HUES6 (cell line): ENCODE measurements around the gene SH3BP5L.
"Not testable (repeated sequence)": the region's sequence is repeated elsewhere in the genome, so short reads cannot be mapped to it uniquely, and the experiment has no call there.

Source experiments
- H3K27ac ChIP-seq: 2 replicates; pipeline ENCODE4 v1.7.0; 2013; ENCODE audit warnings: low read depth, mild to moderate bottlenecking, low read length, inconsistent platforms
- H3K27me3 ChIP-seq: 2 replicates; pipeline ENCODE4 v1.6.1; 2013; ENCODE audit warnings: low read length; ENCODE audit not compliant: control insufficient read depth, insufficient read depth
- H3K36me3 ChIP-seq: 2 replicates; pipeline ENCODE4 v1.6.1; 2013; ENCODE audit warnings: low read length; ENCODE audit not compliant: control insufficient read depth, insufficient read depth
- H3K4me1 ChIP-seq: 2 replicates; pipeline ENCODE4 v1.6.1; 2013; ENCODE audit warnings: low read length; ENCODE audit not compliant: control insufficient read depth, insufficient read depth
- H3K4me3 ChIP-seq: 2 replicates; pipeline ENCODE4 v1.5.1; 2013; ENCODE audit warnings: low read depth, low read length
- H3K9ac ChIP-seq: one replicate; pipeline ENCODE4 v1.6.1; 2013; ENCODE audit warnings: mild to moderate bottlenecking, low read length
- H3K9me3 ChIP-seq: 2 replicates; pipeline ENCODE4 v1.6.1; 2013; ENCODE audit warnings: low read depth, low read length; ENCODE audit not compliant: control insufficient read depth, insufficient read depth

The SH3BP5L gene

GRCh38 chr1:248841702-248842395 lies 16.1 kb upstream of the SH3BP5L start:
- no peak overlapping the region for H3K27ac ChIP-seq
- H3K4me1 ChIP-seq, result peaks cover 8% of the 10 kb centered on the region; the same call in 1 of the 2 replicates
- H3K9ac ChIP-seq, result no peak overlapping the region

GRCh38 chr1:248840946-248841345 lies 15.2 kb upstream of the SH3BP5L start:
- H3K4me1 ChIP-seq, result peaks cover 8% of the 10 kb centered on the region; the same call in 1 of the 2 replicates
- H3K27me3 ChIP-seq, result no peaks in the 10 kb centered on the region
- no peak overlapping the region for H3K4me3 ChIP-seq
- no peak overlapping the region for H3K27ac ChIP-seq
- H3K9me3 ChIP-seq, result no peaks in the 10 kb centered on the region
- peaks cover 18% of the 10 kb centered on the region for H3K36me3 ChIP-seq
- no peak overlapping the region for H3K9ac ChIP-seq

More at GRCh38 chr1:248841702-248842395, 16.1 kb upstream of the SH3BP5L start:
- Histone ChIP-seq H3K27me3 (no peaks in the 10 kb centered on the region), H3K9me3 (no peaks in the 10 kb centered on the region), H3K36me3 (peaks cover 27% of the 10 kb centered on the region), H3K4me3 (no peak overlapping the region)

GRCh38 chr1:248839168-248839555 lies 13.4 kb upstream of the SH3BP5L start:
- Histone ChIP-seq H3K27me3 (peaks cover 5% of the 10 kb centered on the region; the same call in 1 of the 2 replicates), H3K4me3 (peak overlapping the region; percentile 76), H3K9me3 (no peaks in the 10 kb centered on the region), H3K36me3 (no peaks in the 10 kb centered on the region; the same call in 1 of the 2 replicates), H3K9ac (peak overlapping the region; percentile 94), H3K4me1 (peaks cover 8% of the 10 kb centered on the region; the same call in 1 of the 2 replicates), H3K27ac (peak overlapping the region; percentile 77; the same call in 1 of the 2 replicates)

DNA sequence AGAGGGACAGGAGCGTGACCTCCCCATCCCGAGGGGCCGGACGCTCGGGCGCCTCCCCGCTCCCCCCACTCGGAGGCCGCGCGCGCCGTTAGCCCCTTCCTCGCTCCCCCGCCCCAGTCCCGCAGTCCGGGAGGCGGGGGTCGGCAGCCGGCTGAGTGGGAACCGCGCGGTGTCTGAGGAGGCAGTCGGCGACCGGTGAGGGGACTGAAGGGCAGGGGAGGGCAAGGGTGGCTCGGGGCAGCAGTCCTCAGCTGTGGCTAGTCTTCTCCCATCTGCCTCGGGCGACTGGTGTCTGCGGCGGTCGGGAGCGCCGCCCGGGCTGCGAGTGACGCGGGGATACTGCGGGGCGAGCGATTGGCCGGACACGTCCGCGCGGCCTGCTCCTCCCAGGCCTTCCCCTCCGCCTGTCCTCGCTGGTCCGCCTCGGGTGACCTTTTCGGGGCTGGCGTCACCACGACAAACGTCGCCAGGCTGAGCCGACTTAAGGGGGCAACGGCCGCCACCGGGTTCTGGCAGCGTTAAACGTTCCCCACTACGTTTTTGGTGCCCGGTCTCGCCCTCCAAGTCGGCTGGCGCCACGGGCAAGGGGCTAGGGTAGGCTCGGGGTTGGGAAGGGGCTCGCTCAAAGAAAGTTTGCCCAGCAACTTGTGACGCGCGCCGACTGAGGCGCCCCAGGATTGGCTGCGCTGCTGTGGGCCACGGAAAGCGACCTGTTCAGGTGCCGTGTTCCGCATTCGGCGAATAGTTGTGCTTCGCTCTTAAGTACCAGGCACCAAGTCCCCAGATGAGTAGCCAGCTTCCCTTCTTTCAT lies 12.8 kb upstream of the SH3BP5L start:
- Histone ChIP-seq H3K27me3 (peaks cover 8% of the 10 kb centered on the region; the same call in 1 of the 2 replicates), H3K9ac (peak overlapping the region; percentile 94), H3K27ac (peak overlapping the region; percentile 77), H3K9me3 (no peaks in the 10 kb centered on the region), H3K4me1 (peaks cover 8% of the 10 kb centered on the region; the same call in 1 of the 2 replicates), H3K36me3 (no peaks in the 10 kb centered on the region), H3K4me3 (peak overlapping the region; percentile 76)

- Histone ChIP-seq H3K27ac (peak within 1 kb of the TSS; percentile 77), H3K4me1 (peaks cover 8% of the 10 kb centered on the region; the same call in 1 of the 2 replicates), H3K9me3 (no peaks in the 10 kb centered on the region), H3K27me3 (peaks cover 8% of the 10 kb centered on the region; the same call in 1 of the 2 replicates), H3K9ac (peak within 1 kb of the TSS; percentile 94), H3K4me3 (peak within 1 kb of the TSS; percentile 76), H3K36me3 (no peaks in the 10 kb centered on the region)
Measured at GRCh38 chr1:248837781-248838356, 12.2 kb upstream of the SH3BP5L start, which contains the start of gene ZNF672. TSS of gene ZNF672 (plus strand) at chr1:248838224. CDS start at chr1:248847275, 9,051 bp downstream.

- peaks cover 8% of the 10 kb centered on the region; the same call in 1 of the 2 replicates for H3K27me3 ChIP-seq
- H3K4me3 ChIP-seq, result peak overlapping the region; percentile 76
- no peak overlapping the region for H3K27ac ChIP-seq
- H3K36me3 ChIP-seq, result no peaks in the 10 kb centered on the region
- H3K4me1 ChIP-seq, result peaks cover 8% of the 10 kb centered on the region; the same call in 1 of the 2 replicates
- no peaks in the 10 kb centered on the region for H3K9me3 ChIP-seq
- peak overlapping the region; percentile 61 for H3K9ac ChIP-seq
Measured at GRCh38 chr1:248837045-248837780, 11.5 kb upstream of the SH3BP5L start.

DNA sequence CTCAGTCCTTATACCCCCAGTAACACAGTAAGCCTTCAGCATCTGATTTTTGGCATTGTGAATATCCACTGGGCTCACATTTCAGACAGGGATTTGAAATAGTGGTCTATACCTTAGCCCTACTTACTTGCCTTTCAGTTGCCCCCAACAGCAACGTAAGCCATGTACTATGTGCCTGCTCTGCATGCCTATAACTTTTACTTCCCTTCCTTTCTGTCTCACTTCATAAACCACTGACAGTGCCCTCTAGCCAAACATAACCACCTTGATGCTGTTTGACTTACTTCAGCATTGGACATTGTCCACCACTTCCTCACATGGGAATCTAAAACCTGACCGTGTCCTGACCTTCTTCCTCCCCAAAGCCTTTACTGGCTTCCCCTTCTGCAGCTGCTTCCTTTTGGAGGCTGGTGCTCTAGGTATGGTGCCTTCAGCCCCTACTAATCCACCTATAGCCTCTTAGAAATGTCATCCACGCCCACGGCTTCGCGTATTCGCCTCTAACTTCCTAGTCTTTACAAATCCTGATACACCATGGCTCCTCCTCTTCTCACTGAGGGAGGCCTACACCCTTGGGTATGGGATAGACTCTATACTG lies 8.7 kb upstream of the SH3BP5L start:
- Histone ChIP-seq H3K4me3 (no peak overlapping the region), H3K27ac (no peak overlapping the region), H3K9ac (no peak overlapping the region), H3K4me1 (peaks cover 3% of the 10 kb centered on the region; the same call in 1 of the 2 replicates), H3K9me3 (no peaks in the 10 kb centered on the region), H3K36me3 (no peaks in the 10 kb centered on the region), H3K27me3 (peaks cover 8% of the 10 kb centered on the region; the same call in 1 of the 2 replicates)

DNA sequence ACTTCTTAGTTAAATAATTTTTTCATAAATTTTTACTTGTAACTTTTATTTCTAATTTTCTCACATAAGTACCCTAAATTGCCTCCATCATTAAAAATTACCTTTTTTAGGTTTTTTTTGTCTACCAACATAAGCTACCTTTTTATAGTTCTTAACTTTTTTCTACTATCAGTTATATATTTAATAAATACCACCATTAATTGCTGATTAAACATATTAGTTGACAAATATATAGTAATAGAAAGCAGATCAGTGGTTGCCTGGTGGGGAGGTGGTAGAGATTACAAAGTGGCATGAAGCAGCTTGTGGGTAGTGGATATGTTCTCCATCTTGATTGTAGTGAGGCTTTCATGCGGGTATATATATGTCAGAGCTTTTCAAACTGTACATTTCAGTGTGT lies 6.1 kb upstream of the SH3BP5L start:
- no peak overlapping the region for H3K27ac ChIP-seq
- H3K27me3 ChIP-seq, result peaks cover 8% of the 10 kb centered on the region; the same call in 1 of the 2 replicates
- no peak overlapping the region for H3K9ac ChIP-seq
- 0 out of 2 replicates have a peak, but pooled peaks cover under 1% of the 10 kb centered on the region for H3K4me1 ChIP-seq
- no peaks in the 10 kb centered on the region for H3K9me3 ChIP-seq
- H3K36me3 ChIP-seq, result no peaks in the 10 kb centered on the region
- no peak overlapping the region for H3K4me3 ChIP-seq

GRCh38 chr1:248830718-248831017 lies 5.0 kb upstream of the SH3BP5L start:
- H3K27ac ChIP-seq, H3K9me3 ChIP-seq, H3K27me3 ChIP-seq, H3K4me3 ChIP-seq, H3K9ac ChIP-seq, H3K36me3 ChIP-seq, H3K4me1 ChIP-seq: not testable (repeated sequence)

- Histone ChIP-seq H3K9ac (no peak overlapping the region), H3K4me1 (peaks cover 11% of the 10 kb centered on the region), H3K4me3 (no peak overlapping the region), H3K27ac (no peak overlapping the region), H3K36me3 (peaks cover 10% of the 10 kb centered on the region), H3K27me3 (no peaks in the 10 kb centered on the region; the same call in 1 of the 2 replicates), H3K9me3 (no peaks in the 10 kb centered on the region)
Measured at GRCh38 chr1:248828845-248829244, 3.1 kb upstream of the SH3BP5L start.
